Brain pericyte (primary cell): ENCODE measurements around the gene P2RY13.

ENCODE experiments used
- DNase-seq: peaks from one replicate; pipeline ENCODE4 v3.0.0-alpha.2; 2012; ENCODE audit warnings: low read depth, low spot score

P2RY13 gene

DNA sequence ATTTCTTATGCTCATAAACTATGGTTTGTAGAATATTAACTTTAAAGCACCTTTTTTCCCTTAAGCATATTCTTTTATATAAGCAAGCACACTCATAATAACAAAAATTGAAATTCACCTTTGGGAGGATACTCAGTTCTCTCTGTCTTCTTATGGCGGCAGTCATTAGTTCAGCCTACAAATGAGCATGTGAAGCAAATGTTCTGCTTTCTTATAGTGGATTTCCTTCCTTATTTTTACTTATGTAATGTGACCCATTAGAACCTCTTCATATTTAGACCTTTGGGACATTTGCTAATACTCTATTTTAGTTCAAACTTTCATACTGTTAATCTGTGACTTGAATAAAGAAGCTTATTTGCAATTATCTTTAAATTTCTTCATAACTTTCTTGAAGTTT lies at the start of gene P2RY13:
Gene P2RY13, minus strand, starts transcription at position 187 of the 400 bp plus-strand sequence. Its CDS starts 21 bp downstream, at position 166.
- no peak for DNase-seq

DNA sequence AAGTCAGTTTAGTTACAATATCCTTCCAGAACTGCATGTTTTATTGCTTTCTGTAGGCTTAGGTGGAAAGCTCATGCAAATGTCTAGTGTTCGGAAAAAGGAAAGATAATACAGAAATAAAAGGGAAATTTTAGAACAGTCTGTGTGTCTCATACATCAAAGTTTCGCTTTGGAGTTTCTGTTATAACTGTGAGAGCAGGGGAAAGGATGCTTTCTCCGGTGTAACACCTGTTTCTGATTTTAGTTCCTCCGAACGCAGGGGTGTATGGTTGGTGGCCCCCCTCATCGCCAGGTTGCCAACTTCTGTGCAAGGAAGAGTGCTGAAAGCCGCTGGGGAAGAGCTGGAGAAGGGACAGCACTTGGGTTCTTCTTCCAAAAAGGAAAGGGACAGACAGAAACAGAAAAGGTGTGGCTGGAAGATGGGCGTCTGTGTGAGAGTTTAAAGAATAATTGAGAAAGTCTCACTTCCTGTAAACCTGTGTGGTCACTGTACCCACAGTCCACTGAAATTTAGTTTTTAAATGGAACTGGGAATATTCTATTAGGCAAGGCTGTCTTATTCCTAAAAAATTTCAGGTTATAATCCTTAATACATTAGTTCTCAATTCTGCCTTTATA lies 48.5 kb upstream of the P2RY13 start:
- DNase-seq = no peak

DNA sequence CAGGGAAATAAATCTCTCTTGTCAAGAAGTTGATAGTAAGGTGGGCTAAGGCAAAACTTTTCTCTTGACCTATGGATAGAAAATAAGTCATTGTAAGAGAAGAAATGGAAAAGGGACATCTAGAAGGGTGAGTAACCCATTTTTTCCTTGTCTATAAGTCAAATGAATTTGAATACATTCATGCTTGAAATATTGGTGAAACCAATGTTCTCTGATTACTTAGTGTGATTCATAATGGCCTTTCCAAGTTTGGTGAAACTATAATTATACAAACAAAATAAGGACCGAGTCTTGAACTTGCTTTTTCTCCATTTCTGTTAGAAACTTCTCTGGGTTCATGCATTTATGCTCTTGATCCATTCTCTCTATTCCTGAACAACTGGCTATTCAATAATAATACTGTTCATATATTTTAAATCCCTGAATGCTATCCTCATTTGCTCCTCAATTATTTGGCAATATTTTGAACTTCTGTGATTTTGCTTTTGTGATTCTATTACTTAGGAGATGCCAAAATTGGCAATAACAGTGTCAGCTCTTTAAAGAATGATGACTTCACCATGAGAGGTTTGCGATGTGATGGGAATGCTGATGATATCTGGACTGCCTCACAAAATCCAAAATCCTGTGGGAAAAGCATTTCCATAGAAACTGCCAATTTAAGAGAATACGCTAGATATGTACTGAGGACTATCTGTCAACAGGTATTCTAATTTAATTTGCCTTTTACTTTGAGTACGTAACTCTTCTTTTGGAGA lies 42.9 kb upstream of the P2RY13 start:
- DNase-seq = no peak

DNA sequence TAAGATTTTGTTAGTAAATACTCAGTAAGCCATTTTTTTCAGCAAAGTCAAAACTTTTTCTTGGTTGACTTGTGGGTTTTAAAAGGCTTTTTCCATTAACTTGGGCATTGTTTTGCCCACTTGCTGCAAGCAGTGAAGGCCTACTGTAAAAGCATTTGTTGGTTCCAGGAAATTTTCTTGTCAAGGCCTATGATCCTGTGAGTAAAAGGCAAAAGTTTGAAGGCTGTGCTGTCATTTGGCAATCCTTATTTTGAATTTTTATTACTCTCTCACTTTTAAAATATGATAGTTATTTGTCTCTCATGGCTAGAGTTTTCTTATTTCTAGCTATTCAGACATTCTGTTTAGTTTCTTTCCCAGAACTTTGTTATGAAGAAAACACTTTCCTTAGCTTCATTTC lies 42.2 kb upstream of the P2RY13 start:
- DNase-seq = no peak

DNA sequence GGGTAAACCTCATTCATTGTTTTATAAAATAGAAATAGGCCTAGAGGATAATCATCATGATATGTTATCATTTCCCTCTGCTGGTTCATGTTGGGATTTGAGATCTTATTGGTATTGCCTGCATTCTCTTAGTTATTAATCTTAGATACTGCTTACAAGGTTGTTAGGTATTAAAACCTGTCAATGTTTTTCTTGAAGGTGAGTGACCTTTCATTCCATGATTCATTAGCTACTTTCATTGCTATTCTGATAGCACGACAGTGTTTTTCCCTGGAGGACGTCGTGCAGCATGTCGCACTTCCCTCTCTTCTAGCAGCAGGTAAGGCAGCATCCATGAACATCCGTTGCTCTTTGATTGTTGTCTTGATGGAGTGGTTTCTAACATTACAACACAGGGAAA lies 38.1 kb upstream of the P2RY13 start:
- DNase-seq = no peak

DNA sequence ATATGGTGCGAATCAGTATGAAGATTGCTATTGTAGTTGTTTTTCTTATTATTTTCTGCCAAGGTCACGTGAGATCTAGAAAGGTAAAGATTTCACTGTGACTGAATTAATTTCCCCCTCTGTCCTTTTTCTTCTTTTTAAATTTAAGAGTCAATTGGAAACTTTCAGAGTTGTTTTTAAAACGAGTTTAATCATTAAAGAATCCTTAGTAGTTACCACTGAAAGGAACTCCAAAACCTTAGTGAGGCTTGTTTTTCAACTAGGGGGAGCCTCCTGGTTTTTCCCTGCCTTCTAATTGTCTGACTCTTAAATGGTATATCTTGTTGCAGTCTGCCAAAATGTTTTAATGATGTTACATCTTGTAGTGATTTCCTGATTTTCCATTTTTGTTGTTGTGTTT lies 37.6 kb upstream of the P2RY13 start:
- DNase-seq = no peak

DNA sequence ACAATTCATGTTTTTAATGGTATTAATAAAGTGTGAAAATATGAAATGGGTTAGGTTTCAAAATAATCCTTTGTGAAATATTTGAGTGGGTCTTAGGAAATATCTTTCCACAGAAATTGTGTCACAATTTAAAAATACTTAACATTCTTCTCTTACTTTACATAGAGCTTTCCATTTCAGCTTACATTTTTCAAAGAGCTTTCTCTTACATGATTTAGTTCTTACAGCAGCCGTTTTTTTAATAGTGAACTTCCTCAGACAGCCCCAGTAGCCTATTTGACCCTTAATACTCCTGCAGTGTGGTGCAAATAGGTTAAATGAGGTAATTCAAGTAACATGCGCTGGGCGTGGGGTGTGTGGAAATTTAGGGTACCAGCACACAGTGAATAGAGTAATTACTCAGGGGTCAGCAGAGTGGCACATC lies 33.4 kb upstream of the P2RY13 start:
- DNase-seq = no peak

DNA sequence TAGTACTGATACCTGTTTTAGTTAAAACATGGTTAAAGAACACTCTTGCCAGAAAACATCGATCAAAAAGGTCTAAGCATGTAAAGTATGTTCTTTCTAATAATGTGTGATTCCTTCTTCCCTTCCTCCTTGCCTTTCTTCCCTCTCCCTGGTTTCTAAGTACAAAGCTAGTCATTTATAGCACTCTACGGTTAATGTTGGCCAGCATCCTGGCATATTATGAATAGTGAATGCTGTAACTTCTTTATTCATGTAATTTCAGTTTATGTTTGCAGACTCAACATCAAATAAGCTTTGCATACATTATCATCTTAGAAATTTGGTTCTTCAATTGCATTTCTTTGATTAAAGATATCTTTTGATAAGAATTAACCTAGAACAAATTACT lies 28.1 kb upstream of the P2RY13 start:
- DNase-seq = no peak

DNA sequence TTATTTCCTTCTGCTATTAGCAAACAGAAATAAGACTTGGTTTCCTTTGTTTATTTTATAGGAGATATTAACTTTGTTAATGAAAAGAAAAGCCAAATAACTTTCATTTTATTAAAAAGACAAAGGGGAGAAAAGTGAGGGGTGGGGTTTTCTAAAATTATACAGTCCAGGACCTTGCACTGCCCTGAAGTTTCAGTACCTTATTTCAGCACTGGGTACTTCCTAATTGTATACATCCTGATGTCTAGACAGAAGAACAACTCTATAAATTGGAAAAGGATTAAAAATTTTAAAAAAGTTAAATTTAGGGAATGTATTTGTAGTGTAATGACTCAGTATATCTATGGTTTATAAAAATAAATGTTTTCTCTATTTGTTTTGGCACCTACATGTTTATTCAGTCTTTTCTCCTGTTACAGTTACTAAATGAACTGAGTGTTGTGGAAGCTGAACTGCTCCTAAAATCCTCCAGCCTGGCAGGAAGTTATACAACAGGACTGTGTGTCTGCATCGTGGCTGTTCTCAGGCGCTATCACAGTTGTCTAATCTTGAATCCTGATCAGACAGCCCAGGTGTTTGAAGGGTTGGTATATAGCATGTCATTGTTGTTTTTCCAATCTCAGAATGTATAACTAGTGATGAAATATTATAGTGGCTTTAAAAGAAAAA lies 27.6 kb upstream of the P2RY13 start:
- no peak for DNase-seq

DNA sequence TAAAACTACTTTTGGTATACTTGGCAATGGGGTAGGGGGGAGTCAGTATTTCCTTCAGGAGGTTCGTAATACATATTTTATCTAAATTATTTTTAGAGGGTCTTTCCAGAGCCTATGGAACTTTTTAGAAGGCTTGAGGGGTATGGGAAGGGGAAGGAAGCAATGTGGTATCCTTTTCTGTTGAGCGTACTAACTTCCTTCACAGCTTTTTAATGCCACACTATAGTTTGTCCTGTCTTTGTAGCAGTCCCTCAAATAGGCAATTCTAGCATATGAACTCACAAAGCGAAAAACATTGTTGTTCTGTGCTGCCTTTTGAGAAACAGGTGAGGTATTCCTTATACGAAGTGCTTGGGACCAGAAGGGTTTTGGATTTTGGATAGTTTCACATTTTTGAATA lies 22.3 kb upstream of the P2RY13 start:
- no peak for DNase-seq

DNA sequence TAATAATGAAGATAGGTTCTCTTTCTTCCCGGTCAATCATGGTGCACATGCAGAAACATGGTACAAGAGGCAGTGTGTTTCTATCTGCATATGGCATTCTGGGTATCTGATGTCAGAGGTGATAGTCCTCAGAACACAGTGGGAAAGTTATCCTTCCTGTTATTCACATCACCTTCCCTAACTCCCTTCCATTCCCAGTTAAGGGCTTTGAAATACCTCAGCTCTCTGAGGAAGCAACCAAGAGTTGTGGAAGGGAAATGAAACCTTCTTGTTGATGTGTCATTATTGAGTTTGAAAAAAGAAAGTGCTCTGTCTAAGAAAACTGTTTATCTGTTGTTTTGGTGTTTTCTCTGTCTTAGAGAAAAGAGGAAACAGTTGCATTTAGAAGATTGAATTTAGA lies 21.9 kb upstream of the P2RY13 start:
- no peak for DNase-seq

DNA sequence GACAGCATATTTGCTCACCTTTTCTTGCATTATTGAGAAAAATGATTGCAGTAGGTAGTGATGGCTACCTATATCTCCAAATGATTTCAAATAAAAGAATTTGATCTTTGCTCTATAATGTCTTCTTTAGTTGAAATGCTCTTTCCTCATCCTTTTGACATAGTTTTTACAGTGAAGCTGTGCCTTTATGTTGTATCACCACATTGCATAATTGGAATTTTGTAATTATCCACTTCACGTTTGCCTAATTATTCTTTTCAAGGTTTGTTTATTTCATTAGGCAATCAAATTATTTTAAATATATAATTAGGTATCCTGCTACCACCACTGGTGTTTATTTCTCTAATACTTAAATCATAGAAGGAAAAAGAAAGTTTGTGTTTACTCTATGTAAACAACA lies 21.3 kb upstream of the P2RY13 start:
- DNase-seq = no peak

DNA sequence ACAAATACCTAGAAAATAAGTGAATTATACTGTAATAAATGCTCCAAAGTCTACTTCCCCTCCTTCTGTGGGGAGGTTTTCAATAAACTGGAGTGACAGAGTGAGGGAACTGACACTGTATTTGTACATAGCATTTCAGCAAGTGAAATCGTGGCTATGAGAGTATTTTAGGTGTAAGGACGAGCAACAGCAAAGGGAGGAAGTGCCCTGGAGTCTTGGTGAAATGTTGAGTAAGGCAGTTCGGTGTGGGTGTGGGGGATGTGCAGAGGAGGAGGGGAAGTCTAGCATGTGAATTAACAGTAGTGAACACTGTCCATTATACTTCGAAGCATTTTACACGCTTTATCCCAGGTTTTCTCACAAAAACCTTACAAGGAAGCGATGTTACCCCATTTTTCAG lies 18.1 kb upstream of the P2RY13 start:
- no peak for DNase-seq

DNA sequence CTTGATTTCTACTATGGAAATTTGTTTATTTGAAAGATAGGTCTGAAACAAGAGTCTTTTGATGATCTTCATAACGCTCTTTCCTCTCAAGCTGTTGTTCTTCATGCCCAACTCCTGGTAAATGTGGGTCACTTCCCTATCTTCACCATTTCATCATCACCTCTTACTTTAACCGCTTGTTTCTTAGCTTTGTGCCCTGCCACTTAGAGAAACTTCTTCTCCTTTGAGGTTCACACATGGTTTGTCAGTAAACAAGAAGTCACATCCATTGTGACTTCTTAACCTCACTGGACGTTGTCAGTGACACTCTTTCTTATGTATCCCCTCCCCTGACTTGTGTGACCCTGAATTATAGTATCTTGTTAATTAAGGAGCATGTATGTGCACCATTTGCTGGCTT lies 16.9 kb upstream of the P2RY13 start:
- no peak for DNase-seq

DNA sequence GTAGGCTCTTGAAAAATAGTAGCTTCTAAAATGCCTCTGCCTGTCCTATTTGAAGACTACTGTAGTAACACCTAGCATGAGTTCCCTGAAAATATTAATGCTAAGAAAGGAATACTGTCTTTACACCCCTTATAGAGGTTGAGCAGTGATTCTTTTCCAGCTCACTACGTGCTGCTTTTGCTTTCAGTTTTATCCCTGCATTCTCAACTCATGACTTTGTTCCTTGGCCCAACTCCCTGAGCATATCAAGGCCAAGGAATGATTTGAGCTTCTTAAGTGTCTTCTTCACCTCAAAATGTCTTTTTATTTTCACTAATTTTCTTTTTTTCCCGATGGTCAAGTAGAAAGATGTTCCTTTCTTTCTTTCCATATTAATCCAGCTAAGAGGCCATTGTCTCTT lies 16.5 kb upstream of the P2RY13 start:
- DNase-seq = no peak

DNA sequence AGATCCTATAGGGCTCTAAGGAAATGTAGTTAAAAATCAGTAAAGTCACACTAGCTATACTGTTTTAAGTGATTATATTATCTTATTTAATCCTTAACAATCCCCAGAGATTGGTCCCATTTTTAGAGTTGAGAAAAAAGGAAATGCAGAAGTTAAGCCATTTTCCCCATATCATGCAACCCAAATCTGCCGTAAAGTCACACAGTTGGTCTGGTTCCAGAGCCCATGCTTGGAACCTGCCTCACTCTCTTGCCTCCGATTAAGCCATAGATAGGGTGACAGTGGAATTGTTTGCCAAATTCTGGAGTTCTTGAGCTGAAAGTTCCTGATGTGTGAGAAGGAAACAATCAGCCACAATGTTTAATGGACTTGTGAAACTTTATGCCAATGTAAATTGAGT lies 2.3 kb upstream of the P2RY13 start:
- DNase-seq = no peak

DNA sequence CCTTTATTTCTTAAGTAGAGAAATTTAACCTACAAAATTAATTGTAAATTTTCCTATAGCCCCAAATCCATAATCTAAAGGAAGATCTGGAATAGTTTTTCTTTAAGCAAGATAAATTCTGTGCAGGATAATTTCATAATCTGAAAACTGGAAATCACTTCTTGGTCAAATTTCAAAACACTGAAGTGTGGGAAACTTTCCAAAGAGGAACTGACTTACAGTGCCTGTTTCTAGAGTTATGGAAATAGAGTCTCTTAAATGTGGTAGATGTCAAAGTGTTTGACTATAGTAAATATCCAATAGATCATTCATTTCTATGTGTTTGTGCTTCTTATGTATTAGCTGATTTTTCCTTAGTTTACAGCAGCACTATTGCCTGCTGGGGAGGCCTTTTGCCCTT lies 1.6 kb upstream of the P2RY13 start:
- DNase-seq = no peak

DNA sequence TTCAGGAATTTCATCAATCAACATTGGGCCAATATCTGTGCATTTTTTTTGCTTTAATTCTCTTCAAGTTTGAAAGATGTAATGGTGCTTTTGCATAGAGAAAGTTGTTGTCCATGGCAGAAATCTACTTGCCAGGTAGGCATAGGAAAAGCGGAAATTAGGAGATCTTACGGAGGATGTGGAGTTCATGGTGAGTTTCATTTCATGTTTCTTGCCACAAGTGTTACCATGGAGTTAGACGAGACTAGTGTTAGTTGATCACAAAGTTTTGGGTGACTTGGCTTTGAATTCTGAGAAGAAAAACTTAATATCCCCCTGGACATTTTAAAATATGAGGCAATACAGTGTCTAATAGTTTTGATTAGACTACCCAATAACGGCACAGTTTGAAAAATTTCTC lies 1.0 kb upstream of the P2RY13 start:
- no peak for DNase-seq

DNA sequence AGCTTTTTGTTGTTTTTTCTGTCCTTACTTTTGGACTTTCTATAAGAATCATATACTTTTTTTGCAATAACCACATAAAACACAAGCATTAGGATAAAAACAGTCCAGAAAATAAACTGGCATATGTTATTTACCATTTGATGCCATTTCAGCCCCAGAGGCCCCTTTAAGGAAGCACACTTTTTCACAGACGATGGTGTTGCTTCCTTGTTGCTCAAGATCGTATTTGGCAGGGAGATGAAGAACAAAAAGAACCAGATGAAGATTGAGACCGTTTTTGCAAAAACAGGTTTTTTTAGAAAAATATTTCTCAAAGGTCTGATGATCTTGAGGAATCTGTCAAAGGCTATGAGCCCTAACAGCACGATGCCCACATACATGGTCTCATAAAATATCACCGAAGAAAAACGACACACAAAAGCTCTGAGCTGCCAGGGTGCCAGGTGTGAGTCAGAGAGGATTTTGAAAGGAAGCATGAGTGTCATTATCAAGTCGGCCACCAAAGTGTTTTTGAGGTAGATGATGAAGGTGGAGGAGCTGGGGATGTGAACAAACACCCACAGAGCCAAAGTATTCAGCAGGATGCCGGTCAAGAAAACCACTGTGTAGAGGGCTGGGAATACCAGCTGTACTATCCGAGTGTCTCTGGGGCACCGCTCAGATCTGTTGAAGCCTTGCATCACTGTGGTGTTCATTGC lies 902 bp downstream of the P2RY13 start:
- no peak for DNase-seq

DNA sequence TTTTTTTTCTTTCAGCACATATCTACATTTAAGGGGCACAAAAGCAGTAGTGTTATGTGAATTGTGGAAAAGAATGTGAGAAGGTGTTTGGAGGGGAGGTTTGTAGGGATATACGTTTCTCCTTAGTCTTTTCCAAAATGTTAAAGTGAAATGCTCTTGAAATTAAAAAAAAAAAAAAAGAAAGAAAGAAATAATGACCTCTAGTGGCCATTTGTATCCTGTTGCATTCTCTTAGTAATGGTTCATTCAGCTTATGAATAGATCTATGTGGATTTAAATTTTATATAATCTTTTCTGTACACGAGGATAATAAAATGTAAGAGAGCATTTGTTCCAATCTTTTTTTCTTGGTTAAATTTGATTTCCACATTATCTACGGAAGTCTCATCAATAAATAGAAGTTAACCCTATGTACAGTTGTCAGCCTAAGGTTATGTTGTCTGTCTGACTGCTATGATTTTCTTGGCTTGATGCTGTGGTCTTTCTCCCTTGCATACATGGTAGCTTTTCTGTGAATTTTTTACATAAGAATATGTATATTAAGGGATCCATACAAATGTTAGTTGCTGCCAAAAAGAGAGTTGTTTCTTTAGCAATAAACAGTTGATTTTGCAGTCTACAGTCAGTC lies 1.7 kb downstream of the P2RY13 start:
- DNase-seq = no peak

DNA sequence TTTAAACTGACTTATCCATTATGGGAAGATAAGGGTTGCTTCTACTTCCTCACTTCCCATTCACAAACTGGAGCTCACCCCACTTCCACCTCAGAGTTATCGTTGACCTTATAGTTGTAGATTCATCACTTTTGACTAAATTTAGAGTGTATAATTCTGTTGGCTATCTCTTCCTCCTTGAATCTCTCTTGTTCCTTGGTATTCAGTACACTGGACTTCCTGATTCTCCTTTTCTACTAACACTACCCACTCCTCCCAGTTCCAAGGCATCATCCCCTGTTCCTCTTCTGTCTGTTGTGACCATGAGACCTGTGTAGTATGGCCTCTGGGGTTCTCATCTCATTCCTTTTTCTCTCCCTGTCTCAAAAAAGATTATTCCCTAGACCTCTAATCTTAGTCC lies 6.8 kb downstream of the P2RY13 start:
- no peak for DNase-seq

DNA sequence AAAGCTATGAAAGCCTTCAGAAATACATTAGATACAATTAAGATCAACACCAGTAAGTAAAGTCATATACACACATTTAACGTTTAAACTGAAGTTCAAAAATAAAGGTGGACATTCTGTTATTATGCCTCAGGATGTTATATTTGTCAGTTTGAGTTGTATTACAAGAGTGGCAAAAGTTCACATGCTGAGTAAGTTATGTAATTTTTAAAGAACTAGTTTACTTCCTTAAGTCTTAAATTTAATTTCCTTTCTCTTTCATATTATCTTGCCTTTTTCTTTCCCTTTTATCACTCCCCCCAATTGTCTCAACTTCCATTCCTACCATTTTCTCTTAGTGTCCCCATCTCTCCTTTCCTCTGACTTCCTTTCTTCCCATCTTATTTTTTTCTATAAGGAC lies 7.8 kb downstream of the P2RY13 start:
- DNase-seq = no peak
